ENCODE data around the gene RFNG.

- TF ChIP-seq CTCF (IDR thresholded peaks at IDR 0.05; ENCODE audit: insufficient read depth, low read depth, low read length) (no peak), EZH2 (IDR thresholded peaks at IDR 0.05; ENCODE audit: insufficient read depth, low read length) (no peak)
These were observed 21.8 kb upstream of the RFNG start for GRCh38 chr17:82073446-82073845.
